HAP-1 (cell line): ENCODE results near the gene ADRB1.

ENCODE experiments used
- DNase-seq, 2 experiments: peaks; one replicate each; pipeline ENCODE4 v3.0.0-alpha.2; 2016 to 2020; ENCODE audit warnings: low spot score in 2 of 2
- H3K27me3 ChIP-seq: fragments of 250-450 bp; sonication (Bioruptor Pico); 2 replicates; pipeline ENCODE4 v1.5.1; 2020; ENCODE audit warnings: low read depth, mild to moderate bottlenecking, moderate library complexity
- H3K36me3 ChIP-seq: fragments of 250-450 bp; sonication (Bioruptor Pico); replicated peaks from 2 replicates; pipeline ENCODE4 v1.5.1; 2020; ENCODE audit warnings: mild to moderate bottlenecking
- H3K4me1 ChIP-seq: fragments of 250-450 bp; sonication (Bioruptor Pico); 2 replicates; pipeline ENCODE4 v1.5.1; 2020; ENCODE audit warnings: mild to moderate bottlenecking
- H3K4me3 ChIP-seq: fragments of 250-450 bp; sonication (Bioruptor Pico); 2 replicates; pipeline ENCODE4 v1.5.1; 2020; ENCODE audit warnings: mild to moderate bottlenecking, moderate library complexity
- H3K9me3 ChIP-seq: fragments of 250-450 bp; sonication (Bioruptor Pico); 2 replicates; pipeline ENCODE4 v1.5.1; 2020; ENCODE audit warnings: mild to moderate bottlenecking, moderate library complexity
- in situ Hi-C: fragments of 300-500 bp; cut with MboI; formaldehyde crosslinking; loops from 3 replicates; pipeline ENCODE4 v1.14.3; 2020; ENCODE audit warnings: low sequenced_read_pairs, inconsistent platforms, mixed read lengths

Gene ADRB1

GRCh38 chr10:114019226-114019625 lies 24.4 kb upstream of the ADRB1 start:
- H3K9me3 ChIP-seq: peaks cover 3% of the 10 kb centered on the region; the same call in 1 of the 2 replicates
- no peaks in the 10 kb centered on the region for H3K27me3 ChIP-seq
- no peak for DNase-seq
- H3K4me3 ChIP-seq: no peak overlapping the region
- H3K4me1 ChIP-seq: no peaks in the 10 kb centered on the region; the same call in 1 of the 2 replicates
- no peaks in the 10 kb centered on the region for H3K36me3 ChIP-seq
- in situ Hi-C loops: no loop called here

DNA sequence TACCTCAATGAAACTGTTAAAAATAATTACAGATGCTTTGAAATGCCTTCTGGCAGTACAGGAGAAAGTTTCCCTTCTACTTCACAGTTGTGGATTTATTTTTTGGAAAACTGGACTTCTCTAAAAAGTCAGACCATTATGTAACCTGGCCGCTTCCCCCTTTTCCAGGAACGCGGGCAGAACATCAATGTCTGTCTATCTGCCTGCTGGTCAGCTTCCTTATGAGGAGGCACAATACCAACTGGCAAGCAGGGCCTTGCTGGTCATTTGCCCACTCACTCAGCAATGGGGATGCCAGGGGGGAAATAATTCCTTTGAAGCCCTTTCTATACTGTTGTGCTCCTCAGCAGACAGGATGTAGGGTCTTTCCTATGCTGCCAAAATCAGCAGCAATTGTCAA lies 22.5 kb upstream of the ADRB1 start:
- Histone ChIP-seq H3K9me3 (no peaks in the 10 kb centered on the region), H3K36me3 (no peaks in the 10 kb centered on the region), H3K4me1 (peaks cover 3% of the 10 kb centered on the region), H3K4me3 (no peak overlapping the region), H3K27me3 (no peaks in the 10 kb centered on the region)
- no peak for DNase-seq
- in situ Hi-C loops: no loop called here

- in situ Hi-C loops: no loop called here
Measured at GRCh38 chr10:114021717-114022680, 21.7 kb upstream of the ADRB1 start.

GRCh38 chr10:114022766-114023597 lies 20.7 kb upstream of the ADRB1 start:
- Histone ChIP-seq H3K4me3 (no peak overlapping the region), H3K27me3 (no peaks in the 10 kb centered on the region), H3K4me1 (peaks cover 3% of the 10 kb centered on the region), H3K9me3 (no peaks in the 10 kb centered on the region), H3K36me3 (no peaks in the 10 kb centered on the region)
- no peak for DNase-seq
- in situ Hi-C loops: no loop called here

More at GRCh38 chr10:114021717-114022680, 21.7 kb upstream of the ADRB1 start:
- Histone ChIP-seq H3K36me3 (no peaks in the 10 kb centered on the region), H3K4me3 (no peak overlapping the region), H3K27me3 (no peaks in the 10 kb centered on the region), H3K4me1 (peaks cover 3% of the 10 kb centered on the region), H3K9me3 (no peaks in the 10 kb centered on the region)
- no peak for DNase-seq

DNA sequence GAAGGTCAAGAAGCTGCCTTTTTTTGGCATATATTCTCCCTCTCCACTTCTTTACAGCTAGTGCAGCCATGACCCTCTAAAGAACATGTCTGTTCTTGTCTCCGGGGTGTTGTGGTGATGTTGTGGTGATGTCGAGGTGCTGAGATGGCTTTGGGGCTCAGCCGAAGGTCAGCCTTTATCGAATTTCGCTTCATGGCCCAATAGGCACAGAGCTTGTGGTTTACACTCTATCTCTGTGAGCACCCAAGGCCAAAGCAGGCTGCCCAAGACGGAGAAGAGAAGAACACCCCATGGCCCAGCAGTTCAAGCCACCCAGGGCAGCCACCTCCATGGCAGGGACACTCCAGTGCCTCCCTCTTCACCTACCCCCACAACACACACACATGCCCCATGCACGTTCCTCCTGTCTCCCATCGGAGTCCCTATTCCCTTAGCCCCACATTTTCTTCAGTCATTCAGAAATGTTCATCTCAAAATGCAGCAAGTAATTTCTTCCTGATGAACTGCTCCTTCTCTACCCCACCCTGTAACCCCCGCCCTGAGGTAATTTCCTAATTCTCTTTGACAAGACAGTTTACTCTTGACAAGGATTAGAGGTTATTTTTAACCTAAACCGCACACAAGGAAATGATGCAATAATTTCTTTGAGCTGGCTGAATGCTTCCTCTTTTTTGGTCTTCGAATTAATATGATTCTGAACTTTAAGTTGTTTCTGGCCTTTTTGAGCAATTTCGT lies 18.6 kb upstream of the ADRB1 start:
- no peak for DNase-seq
- Histone ChIP-seq H3K36me3 (no peaks in the 10 kb centered on the region), H3K9me3 (no peaks in the 10 kb centered on the region), H3K4me1 (peaks cover 3% of the 10 kb centered on the region), H3K4me3 (no peak overlapping the region), H3K27me3 (no peaks in the 10 kb centered on the region)
- in situ Hi-C loops: no loop called here

DNA sequence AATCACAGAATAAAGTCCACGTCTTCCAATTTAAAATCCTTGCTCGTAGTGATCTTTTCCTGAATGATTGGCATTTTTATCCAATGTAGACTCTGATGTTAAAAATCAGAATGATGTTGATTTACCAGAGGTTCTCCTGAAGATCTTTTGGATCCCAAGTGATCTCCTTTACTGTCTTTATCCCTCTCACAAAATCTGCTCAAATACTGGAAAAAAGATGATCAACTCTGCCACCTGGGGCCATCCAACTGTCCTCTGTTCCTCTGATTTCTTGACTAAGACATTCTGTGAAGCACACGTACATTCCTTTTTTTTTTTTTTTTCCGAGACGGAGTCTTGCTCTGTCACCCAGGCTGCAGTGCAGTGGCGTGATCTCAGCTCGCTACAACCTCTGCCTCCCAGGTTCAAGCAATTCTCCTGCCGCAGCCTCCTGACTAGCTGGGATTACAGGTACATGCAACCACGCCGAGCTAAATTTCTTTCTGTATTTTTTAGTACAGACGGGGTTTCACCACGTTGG lies 18.0 kb upstream of the ADRB1 start:
- no peak overlapping the region for H3K4me3 ChIP-seq

GRCh38 chr10:114026189-114027040 lies 17.3 kb upstream of the ADRB1 start:
- H3K9me3 ChIP-seq: no peaks in the 10 kb centered on the region
- H3K36me3 ChIP-seq: no peaks in the 10 kb centered on the region
- in situ Hi-C loops: no loop called here
- H3K27me3 ChIP-seq: no peaks in the 10 kb centered on the region
- no peak overlapping the region for H3K4me3 ChIP-seq
- no peak for DNase-seq
- H3K4me1 ChIP-seq: peaks cover 3% of the 10 kb centered on the region

More for the DNA sequence above, 18.0 kb upstream of the ADRB1 start:
- no peak for DNase-seq
- Histone ChIP-seq H3K27me3 (no peaks in the 10 kb centered on the region), H3K4me1 (peaks cover 3% of the 10 kb centered on the region), H3K9me3 (no peaks in the 10 kb centered on the region), H3K36me3 (no peaks in the 10 kb centered on the region)
- in situ Hi-C loops: no loop called here

DNA sequence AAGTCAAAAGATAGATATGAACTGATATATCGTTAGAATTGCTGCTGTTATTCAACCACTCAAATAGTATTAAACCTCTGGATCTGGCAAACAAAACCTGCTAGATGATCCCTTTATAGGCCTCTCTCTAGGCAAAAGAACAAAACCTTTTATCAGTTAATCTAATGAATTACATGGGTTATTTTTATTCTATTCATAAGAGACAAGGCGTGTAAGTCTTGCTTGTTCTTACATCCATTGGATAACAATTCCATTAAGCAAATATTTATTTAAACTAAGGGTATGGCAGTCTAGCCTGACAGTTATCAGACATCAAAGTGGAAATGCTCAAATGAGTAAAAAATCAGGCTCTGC lies 16.6 kb upstream of the ADRB1 start:
- Histone ChIP-seq H3K4me3 (no peak overlapping the region), H3K27me3 (no peaks in the 10 kb centered on the region), H3K4me1 (peaks cover 3% of the 10 kb centered on the region), H3K36me3 (no peaks in the 10 kb centered on the region), H3K9me3 (no peaks in the 10 kb centered on the region)
- no peak for DNase-seq
- in situ Hi-C loops: no loop called here

DNA sequence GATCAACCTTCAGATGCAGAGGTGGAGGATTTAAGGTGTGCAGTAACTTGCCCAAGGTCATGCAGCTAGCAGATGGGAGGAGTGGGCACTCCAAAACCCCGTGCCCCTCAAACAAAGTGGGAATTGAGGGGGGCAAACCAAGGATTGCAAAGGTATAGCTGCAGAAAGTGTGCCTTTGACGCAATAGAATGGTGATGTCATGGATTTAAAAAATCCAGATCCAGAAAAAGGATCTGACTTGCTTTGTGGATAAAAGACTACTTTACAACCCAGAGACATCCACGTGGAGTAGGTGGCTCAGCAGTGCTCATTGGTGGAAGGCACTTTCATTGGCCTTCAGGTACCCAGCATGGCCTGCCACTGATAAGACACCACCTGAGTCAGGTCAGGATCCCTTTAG lies 15.7 kb upstream of the ADRB1 start:
- no peaks in the 10 kb centered on the region for H3K36me3 ChIP-seq
- in situ Hi-C loops: no loop called here
- no peak overlapping the region for H3K4me3 ChIP-seq
- H3K27me3 ChIP-seq: no peaks in the 10 kb centered on the region
- no peaks in the 10 kb centered on the region for H3K9me3 ChIP-seq
- no peak for DNase-seq
- H3K4me1 ChIP-seq: peaks cover 3% of the 10 kb centered on the region

- no peaks in the 10 kb centered on the region for H3K9me3 ChIP-seq
- no peak overlapping the region for H3K4me3 ChIP-seq
- peaks cover 3% of the 10 kb centered on the region for H3K4me1 ChIP-seq
- H3K36me3 ChIP-seq: no peaks in the 10 kb centered on the region
- no peaks in the 10 kb centered on the region for H3K27me3 ChIP-seq
- in situ Hi-C loops: no loop called here
- DNase-seq: no peak
Measured at GRCh38 chr10:114028425-114028824, 15.2 kb upstream of the ADRB1 start.

- no peak overlapping the region for H3K4me3 ChIP-seq
- H3K36me3 ChIP-seq: no peaks in the 10 kb centered on the region
- peaks cover 3% of the 10 kb centered on the region for H3K4me1 ChIP-seq
- no peaks in the 10 kb centered on the region for H3K9me3 ChIP-seq
- H3K27me3 ChIP-seq: no peaks in the 10 kb centered on the region
- in situ Hi-C loops: no loop called here
- DNase-seq: no peak
Measured at GRCh38 chr10:114029655-114030054, 14.0 kb upstream of the ADRB1 start.

- H3K4me1 ChIP-seq: peaks cover 3% of the 10 kb centered on the region
- no peak overlapping the region for H3K4me3 ChIP-seq
- H3K36me3 ChIP-seq: no peaks in the 10 kb centered on the region
- in situ Hi-C loops: no loop called here
- H3K9me3 ChIP-seq: no peaks in the 10 kb centered on the region
- no peak for DNase-seq
- no peaks in the 10 kb centered on the region for H3K27me3 ChIP-seq
Measured at GRCh38 chr10:114030140-114030539, 13.5 kb upstream of the ADRB1 start.
